Activated T-cell treated with anti-CD3 and anti-CD28 coated beads for 1 hour (primary cell): ENCODE measurements around the gene ACAA1.
"Not testable (repeated sequence)": the region's sequence is repeated elsewhere in the genome, so short reads cannot be mapped to it uniquely, and the experiment has no call there.

Source experiments
- DNase-seq: peaks from one replicate; pipeline ENCODE4 v3.0.0-alpha.2; 2020; ENCODE audit warnings: low read depth

The ACAA1 gene

GRCh38 chr3:38154033-38154494, 17.1 kb upstream of the ACAA1 start:
- DNase-seq: no peak

DNA sequence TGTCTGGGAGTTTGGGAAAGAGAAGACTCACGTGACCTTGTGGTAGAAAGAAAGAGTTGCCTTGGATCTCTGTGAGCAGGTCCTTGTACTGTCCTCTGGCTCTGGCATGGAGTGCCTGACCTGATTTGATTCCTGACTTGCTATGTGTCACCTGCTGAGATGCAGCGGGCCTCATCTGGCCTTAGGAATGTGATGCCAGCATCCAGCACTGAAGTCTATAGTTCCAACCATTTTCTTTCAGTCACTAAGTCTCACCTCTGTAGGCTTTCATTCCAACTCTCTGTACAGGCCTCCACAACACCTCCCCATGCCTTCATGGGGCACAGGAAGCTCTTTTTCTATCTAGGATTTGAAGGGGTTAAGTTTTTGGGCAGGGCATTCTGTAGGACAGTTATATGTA, 16.3 kb upstream of the ACAA1 start:
- no peak for DNase-seq

GRCh38 chr3:38152609-38153008, 15.7 kb upstream of the ACAA1 start:
- no peak for DNase-seq

DNA sequence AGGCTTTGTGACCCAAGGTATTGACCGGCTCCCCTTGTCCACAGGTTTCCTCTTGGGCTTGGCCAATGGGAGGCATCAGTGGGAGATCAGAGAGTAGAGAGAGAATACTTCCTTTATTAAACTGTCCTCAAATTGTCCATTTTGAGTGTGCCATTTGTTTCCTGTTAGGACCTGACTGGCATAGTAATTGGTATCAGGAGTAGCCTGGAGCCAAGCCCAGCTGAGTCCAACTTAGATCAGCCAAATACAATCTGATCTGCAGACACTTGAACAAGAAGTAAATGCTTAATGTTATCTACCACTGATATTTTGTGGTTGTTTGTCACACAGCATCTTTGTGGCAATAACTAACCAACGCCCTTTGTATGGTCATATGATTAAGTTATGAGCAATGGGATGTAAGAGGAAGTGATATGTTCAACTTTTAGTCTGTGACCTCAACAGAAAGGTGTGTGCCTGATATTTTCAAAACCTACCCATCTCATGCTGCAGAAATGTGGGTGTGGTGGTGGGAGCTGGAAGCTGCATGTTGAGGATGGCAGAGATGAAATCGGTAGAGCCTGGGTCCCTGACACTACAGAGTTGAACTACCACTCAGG, 14.8 kb upstream of the ACAA1 start:
- no peak for DNase-seq

DNA sequence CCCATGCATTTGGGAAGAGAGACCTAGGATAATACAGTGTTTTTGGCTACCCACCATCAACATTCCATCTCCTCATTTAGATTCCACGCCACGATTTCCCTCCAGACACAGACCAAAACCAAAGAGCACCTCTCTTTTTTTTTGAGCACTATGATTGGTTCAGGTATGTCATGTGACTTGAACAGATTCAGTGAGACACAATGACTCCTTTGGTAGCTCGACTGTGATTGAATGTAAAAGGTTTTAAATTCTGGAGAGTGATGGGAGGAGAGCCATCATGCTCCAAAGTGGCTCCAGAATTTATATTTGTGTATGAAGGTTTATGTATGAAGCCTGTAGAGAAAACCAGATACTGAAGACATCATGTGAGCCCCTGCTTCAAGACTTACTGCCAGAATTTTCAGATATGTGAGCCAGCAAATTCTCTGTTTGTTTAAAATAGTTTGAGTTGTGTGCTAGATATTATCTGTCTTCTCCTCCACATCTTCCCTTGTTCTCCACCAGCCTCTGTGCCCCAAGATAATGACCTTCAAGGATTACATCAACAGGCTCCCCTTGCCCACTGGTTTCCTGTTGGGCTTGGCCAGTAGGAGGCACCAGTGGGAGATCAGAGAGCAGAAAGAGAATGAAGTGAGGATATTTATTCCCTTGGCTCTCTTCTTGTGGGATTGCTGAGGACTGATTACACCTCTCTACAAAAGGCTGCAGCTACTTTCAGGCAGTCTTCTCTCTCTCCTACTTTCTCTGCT, 14.0 kb upstream of the ACAA1 start:
- no peak for DNase-seq

GRCh38 chr3:38149708-38150107, 12.8 kb upstream of the ACAA1 start:
- DNase-seq: no peak

GRCh38 chr3:38148311-38148882, 11.5 kb upstream of the ACAA1 start:
- DNase-seq: no peak

GRCh38 chr3:38147421-38147820, 10.5 kb upstream of the ACAA1 start:
- DNase-seq: no peak

- DNase-seq: no peak
These were observed 9.6 kb upstream of the ACAA1 start for GRCh38 chr3:38146504-38146903.

DNA sequence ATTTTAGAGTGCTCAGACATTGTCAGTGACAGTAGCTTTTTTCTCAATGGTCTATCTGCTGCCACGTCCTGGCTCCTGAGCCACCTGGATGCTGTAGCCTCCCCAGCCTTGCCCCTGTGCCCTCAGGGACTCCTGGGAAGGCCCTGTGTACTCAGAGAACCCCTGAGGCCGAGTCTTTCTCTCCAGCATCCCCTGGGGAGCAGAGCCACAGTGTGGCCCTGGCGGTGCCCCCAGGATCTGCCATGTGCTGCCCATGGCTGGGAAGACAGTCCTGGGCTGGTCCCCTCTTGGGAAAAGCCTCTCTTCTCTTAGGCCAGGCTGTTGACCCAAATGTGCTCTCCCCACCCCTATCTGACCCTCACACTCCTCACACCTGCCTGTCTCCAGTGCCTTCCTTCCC, 6.6 kb upstream of the ACAA1 start:
- no peak for DNase-seq

- DNase-seq: no peak
These were observed 6.0 kb upstream of the ACAA1 start for GRCh38 chr3:38142959-38143358.

DNA sequence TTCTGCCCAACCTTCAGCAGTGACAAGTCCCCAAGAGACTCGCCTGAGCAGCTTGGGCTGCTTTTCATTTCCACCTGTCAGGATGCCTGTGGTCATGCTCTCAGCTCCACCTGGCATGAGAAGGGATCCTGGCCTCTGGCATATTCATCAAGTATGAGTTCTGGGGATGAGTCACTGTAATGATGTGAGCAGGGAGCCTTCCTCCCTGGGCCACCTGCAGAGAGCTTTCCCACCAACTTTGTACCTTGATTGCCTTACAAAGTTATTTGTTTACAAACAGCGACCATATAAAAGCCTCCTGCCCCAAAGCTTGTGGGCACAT, 5.0 kb upstream of the ACAA1 start:
- DNase-seq: no peak

GRCh38 chr3:38141173-38141951, 4.4 kb upstream of the ACAA1 start:
- no peak for DNase-seq

- no peak for DNase-seq
These were observed 3.6 kb upstream of the ACAA1 start for GRCh38 chr3:38140326-38141172.

GRCh38 chr3:38139652-38140051, 2.7 kb upstream of the ACAA1 start:
- DNase-seq: no peak

DNA sequence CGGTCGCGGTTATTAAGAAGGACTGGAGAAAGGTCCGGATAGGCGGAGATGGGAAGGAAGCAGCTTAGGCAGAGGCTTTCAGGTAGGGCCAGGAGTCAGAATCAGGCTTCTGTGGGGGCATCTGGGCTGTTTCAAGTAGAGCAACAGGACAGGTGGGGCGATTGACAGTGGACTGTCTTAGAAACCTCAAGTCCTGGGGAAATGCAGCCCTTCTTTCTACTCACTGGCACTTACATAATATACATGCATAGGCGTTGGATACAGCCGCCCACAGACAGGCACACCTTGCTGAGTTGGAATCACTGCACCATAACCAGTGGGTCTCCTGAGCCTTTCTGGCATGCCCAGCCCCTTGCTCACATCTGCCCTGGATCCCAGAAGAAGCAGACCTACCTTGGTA, 2.3 kb upstream of the ACAA1 start:
- DNase-seq: no peak

DNA sequence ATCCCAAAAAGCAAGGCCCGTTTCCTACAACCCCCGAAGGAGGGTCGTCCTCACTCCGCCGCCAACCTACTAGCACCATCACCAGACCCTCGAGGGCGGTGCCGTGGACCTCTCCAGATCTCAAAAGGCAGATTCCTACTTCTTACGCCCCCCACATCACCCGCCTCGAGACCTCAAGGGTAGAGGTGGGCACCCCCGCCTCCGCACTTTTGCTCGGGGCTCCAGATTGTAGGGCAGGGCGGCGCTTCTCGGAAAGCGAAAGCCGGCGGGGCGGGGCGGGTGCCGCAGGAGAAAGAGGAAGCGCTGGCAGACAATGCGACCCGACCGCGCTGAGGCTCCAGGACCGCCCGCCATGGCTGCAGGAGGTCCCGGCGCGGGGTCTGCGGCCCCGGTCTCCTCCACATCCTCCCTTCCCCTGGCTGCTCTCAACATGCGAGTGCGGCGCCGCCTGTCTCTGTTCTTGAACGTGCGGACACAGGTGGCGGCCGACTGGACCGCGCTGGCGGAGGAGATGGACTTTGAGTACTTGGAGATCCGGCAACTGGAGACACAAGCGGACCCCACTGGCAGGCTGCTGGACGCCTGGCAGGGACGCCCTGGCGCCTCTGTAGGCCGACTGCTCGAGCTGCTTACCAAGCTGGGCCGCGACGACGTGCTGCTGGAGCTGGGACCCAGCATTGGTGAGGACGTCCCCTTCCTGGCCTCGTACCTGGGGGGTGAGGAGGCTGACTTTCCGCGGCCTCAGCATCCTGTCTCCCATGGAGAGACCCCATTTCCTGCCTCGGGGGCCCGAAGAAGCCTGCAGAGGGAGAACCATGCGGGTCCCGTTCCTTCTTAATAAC, 1.6 kb upstream of the ACAA1 start, which contains the start of gene MYD88:
Gene MYD88, plus strand, starts transcription at position 313 of the 842 bp plus-strand sequence. Its CDS starts 40 bp downstream, at position 353.
- DNase-seq: peak; percentile 80

- DNase-seq: no peak
These were observed 855 bp upstream of the ACAA1 start for GRCh38 chr3:38137615-38138348.

- no peak for DNase-seq
These were observed 542 bp downstream of the ACAA1 start for GRCh38 chr3:38136393-38136776.

- not testable (repeated sequence) for DNase-seq
These were observed 1.2 kb downstream of the ACAA1 start for GRCh38 chr3:38135621-38136277.
